ENCODE measurements around the gene ULK4. TPM values are rescaled to one million over a fixed set of nuclear protein-coding genes. Genes with fewer than 3 reads are reported as not detected.

ULK4 gene
- total and polyA plus RNA-seq, 12 donors, result 1.6 to 24.5 (median 6.9) TPM

DNA sequence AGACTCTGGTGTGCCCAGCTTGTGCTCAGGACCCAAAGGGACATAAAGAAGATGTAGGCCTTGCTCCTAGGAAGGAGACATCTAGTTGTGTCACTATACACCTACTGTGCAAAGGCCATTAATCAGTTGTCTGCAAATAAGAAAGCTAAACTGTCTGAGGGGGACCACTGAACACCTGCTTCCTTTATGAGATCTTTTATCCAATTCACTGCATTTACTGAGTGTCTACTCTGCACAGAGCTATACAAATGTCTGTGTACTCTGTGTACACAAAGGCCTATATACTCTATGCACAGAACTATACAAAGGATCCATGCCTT lies 637.8 kb downstream of the ULK4 start:
- H3K9me3 ChIP-seq (replicated peaks in 1 of 3), result no peaks in the 10 kb centered on the region
- no peaks in the 10 kb centered on the region for H3K4me1 ChIP-seq (replicated peaks in 1 of 2)
- intact Hi-C loops (cut with DNase I), result no loop called here
- no peaks in the 10 kb centered on the region for H3K27me3 ChIP-seq
- no peak for DNase-seq
- no peak overlapping the region for H3K4me3 ChIP-seq
- TF ChIP-seq POLR2A (IDR thresholded peaks at IDR 0.05) (no peak), CTCF (IDR thresholded peaks at IDR 0.05) (no peak)
- no peaks in the 10 kb centered on the region for H3K36me3 ChIP-seq (replicated peaks in 1 of 2)
- no peak overlapping the region for H3K27ac ChIP-seq

DNA sequence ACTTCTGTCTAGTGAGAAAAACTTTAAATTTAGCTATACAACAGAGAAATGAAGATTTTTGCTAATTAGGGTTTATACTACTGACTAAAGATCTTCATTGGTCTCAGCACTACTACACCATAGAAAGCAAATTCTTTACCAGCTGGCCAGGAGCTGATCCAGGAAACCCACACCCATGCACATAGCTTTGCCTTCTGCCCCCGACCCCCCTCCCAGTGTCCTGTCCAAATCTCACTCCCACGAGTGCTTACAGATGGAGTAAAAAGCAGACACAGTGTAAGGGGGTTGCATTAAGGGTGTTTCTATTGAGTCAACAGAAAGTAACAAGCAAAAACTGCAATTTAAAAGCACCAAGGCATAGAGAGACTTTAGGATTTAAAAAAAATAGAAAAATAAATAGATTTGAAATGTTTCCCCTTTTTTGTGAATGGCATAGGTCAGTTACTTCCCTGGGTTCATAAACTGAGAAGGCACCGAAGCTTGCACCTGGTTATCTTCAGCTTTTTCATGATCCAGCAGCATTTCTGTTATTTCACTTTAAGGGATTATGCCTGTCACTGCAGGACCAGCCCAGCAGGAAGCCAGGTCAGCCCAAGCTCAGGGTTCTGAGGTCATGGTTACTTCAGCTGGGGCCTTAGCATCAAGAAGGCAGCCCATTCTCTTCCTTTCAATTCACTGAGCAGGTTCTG lies 638.3 kb downstream of the ULK4 start:
- Histone ChIP-seq H3K4me1 (replicated peaks in 1 of 2) (no peaks in the 10 kb centered on the region), H3K36me3 (replicated peaks in 1 of 2) (no peaks in the 10 kb centered on the region), H3K4me3 (no peak overlapping the region), H3K9me3 (replicated peaks in 1 of 3) (no peaks in the 10 kb centered on the region), H3K27ac (no peak overlapping the region), H3K27me3 (no peaks in the 10 kb centered on the region)
- TF ChIP-seq CTCF (IDR thresholded peaks at IDR 0.05), result no peak
- TF ChIP-seq POLR2A (IDR thresholded peaks at IDR 0.05), result no peak
- intact Hi-C loops (cut with DNase I), result no loop called here
- DNase-seq, result no peak
- 67 to 78% (median 70%) methylated on average over 3 of the region's 3 CpGs for WGBS, 4 donors

- no peak for DNase-seq
- whole genome bisulfite sequencing, 4 donors, result 88 to 96% (median 95%) methylated on average over 5 of the region's 5 CpGs
Observed at GRCh38 chr3:41321642-41321980, 640.3 kb downstream of the ULK4 start.

GRCh38 chr3:41320953-41321641 lies 640.8 kb downstream of the ULK4 start:
- DNase-seq, result no peak
- H3K4me1 ChIP-seq (replicated peaks in 1 of 2), result peaks cover 0 to 8% of the 10 kb centered on the region in 2 donors
- H3K27ac ChIP-seq, result no peak overlapping the region
- intact Hi-C loops (cut with DNase I), result no loop called here
- no peaks in the 10 kb centered on the region for H3K27me3 ChIP-seq
- TF ChIP-seq POLR2A (IDR thresholded peaks at IDR 0.05), result no peak
- no peak for TF ChIP-seq CTCF (IDR thresholded peaks at IDR 0.05)
- no peaks in the 10 kb centered on the region for H3K36me3 ChIP-seq (replicated peaks in 1 of 2)
- H3K9me3 ChIP-seq (replicated peaks in 1 of 3), result no peaks in the 10 kb centered on the region
- H3K4me3 ChIP-seq, result no peak overlapping the region
- 78 to 86% (median 84%) methylated on average over 8 of the region's 8 CpGs for WGBS, 4 donors

More at GRCh38 chr3:41321642-41321980, 640.3 kb downstream of the ULK4 start:
- Histone ChIP-seq H3K4me1 (replicated peaks in 1 of 2) (peaks cover 0 to 8% of the 10 kb centered on the region in 2 donors), H3K27me3 (no peaks in the 10 kb centered on the region), H3K27ac (no peak overlapping the region), H3K36me3 (replicated peaks in 1 of 2) (no peaks in the 10 kb centered on the region), H3K9me3 (replicated peaks in 1 of 3) (no peaks in the 10 kb centered on the region), H3K4me3 (no peak overlapping the region)
- intact Hi-C loops (cut with DNase I), result no loop called here
- TF ChIP-seq POLR2A (IDR thresholded peaks at IDR 0.05), result no peak
- TF ChIP-seq CTCF (IDR thresholded peaks at IDR 0.05), result no peak
